SK-N-SH (cell line): ENCODE results near the gene MCCC1. TPM values are rescaled to one million over a fixed set of nuclear protein-coding genes. Genes with fewer than 3 reads are reported as not detected.

ENCODE experiments used
- CTCF ChIA-PET: fragments of 300-600, 350-600 bp; formaldehyde crosslinking; extraction: SDS; loops from one replicate; lab custom pipeline; 2021; lab: Yijun Ruan, JAX
- POLR2A ChIA-PET: fragments of 350-600 bp; sonication (Branson Sonifier 250); formaldehyde crosslinking; extraction: SDS; loops from one replicate; lab custom pipeline; 2020; ENCODE audit warnings: antibody characterized with exemption, inconsistent platforms; lab: Yijun Ruan, JAX
- DNase-seq: peaks from one replicate; pipeline ENCODE4 v3.0.0; 2012
- H2AFZ ChIP-seq: fragments of 200-600 bp; sonication (generic); 2 replicates; pipeline ENCODE4 v1.8.1; 2016; ENCODE audit warnings: antibody characterized with exemption, mild to moderate bottlenecking, low read depth
- H3F3A ChIP-seq: fragments of 200-600 bp; sonication (generic); replicated peaks from 2 replicates; pipeline ENCODE3; 2016; ENCODE audit warnings: antibody characterized with exemption, mild to moderate bottlenecking; ENCODE audit not compliant: insufficient read depth
- H3K27ac ChIP-seq, 2 experiments: fragments of 200-500 bp in 1 of 2; fragments of 200-600 bp in 1 of 2; sonication (Bioruptor generic) in 1 of 2; sonication (generic), shearing (Covaris generic) in 1 of 2; 2 replicates each; pipeline versions ENCODE4 v1.5.1 to v1.6.1; 2014 to 2016; ENCODE audit warnings: low read depth in 2 of 2, inconsistent platforms in 1 of 2, low read length in 1 of 2, mild to moderate bottlenecking in 1 of 2, mixed read lengths in 1 of 2
- H3K27me3 ChIP-seq: fragments of 200-600 bp; sonication (generic), shearing (Covaris generic); 2 replicates; pipeline ENCODE4 v1.6.1; 2016; ENCODE audit warnings: mixed run types; ENCODE audit not compliant: insufficient read depth
- H3K36me3 ChIP-seq, 2 experiments: fragments of 200-500 bp in 1 of 2; fragments of 200-600 bp in 1 of 2; sonication (Bioruptor generic) in 1 of 2; sonication (generic) in 1 of 2; replicated peaks in 1 of 2; 2 replicates each; pipeline versions ENCODE3 to v1.5.1; 2014 to 2016; ENCODE audit warnings: low read length in 1 of 2, mild to moderate bottlenecking in 1 of 2; ENCODE audit not compliant: insufficient read depth in 2 of 2, control insufficient read depth in 1 of 2
- H3K4me1 ChIP-seq, 2 experiments: fragments of 200-500 bp in 1 of 2; fragments of 200-600 bp in 1 of 2; sonication (Bioruptor generic) in 1 of 2; sonication (generic), shearing (Covaris generic) in 1 of 2; 2 replicates each; pipeline versions ENCODE4 v1.5.1 to v1.6.1; 2014 to 2016; ENCODE audit warnings: low read depth in 1 of 2, low read length in 1 of 2, mixed run types in 1 of 2; ENCODE audit not compliant: insufficient read depth in 2 of 2, control insufficient read depth in 1 of 2
- H3K4me2 ChIP-seq: fragments of 200-600 bp; sonication (generic), shearing (Covaris generic); 2 replicates; pipeline ENCODE4 v1.6.1; 2017; ENCODE audit warnings: mixed run types
- H3K4me3 ChIP-seq, 2 experiments: fragments of 200-500 bp in 1 of 2; fragments of 200-600 bp in 1 of 2; sonication (Bioruptor generic) in 1 of 2; sonication (generic), shearing (Covaris generic) in 1 of 2; 2 replicates each; pipeline versions ENCODE4 v1.5.1 to v1.8.1; 2014 to 2016; ENCODE audit warnings: low read depth in 2 of 2, inconsistent platforms in 1 of 2, low read length in 1 of 2, mild to moderate bottlenecking in 1 of 2, mixed read lengths in 1 of 2, moderate library complexity in 1 of 2
- H3K79me2 ChIP-seq: fragments of 200-600 bp; sonication (generic); 2 replicates; pipeline ENCODE4 v1.8.1; 2017; ENCODE audit warnings: mild to moderate bottlenecking; ENCODE audit not compliant: insufficient read depth
- H3K9ac ChIP-seq: fragments of 200-600 bp; sonication (generic); 2 replicates; pipeline ENCODE4 v1.6.1; 2017; ENCODE audit warnings: mixed run types
- H3K9me2 ChIP-seq: fragments of 200-600 bp; sonication (generic); 2 replicates; pipeline ENCODE4 v1.6.1; 2017; ENCODE audit warnings: mixed run types
- H3K9me3 ChIP-seq: fragments of 200-600 bp; sonication (generic); 2 replicates; pipeline ENCODE4 v1.6.1; 2017; ENCODE audit warnings: mixed run types, mild to moderate bottlenecking, moderate library complexity
- H4K20me1 ChIP-seq: fragments of 200-600 bp; sonication (generic); 2 replicates; pipeline ENCODE4 v1.6.1; 2017; ENCODE audit warnings: mild to moderate bottlenecking, mixed run types; ENCODE audit not compliant: insufficient read depth
- CHD2 ChIP-seq: fragments of 150-350 bp; IDR thresholded peaks from 2 replicates; pipeline ENCODE4 v1.6.1; 2018; ENCODE audit warnings: low read length; ENCODE audit not compliant: partially characterized antibody
- CTCF ChIP-seq: fragments of 200-600 bp; sonication (generic); IDR thresholded peaks from 2 replicates; pipeline ENCODE4 v1.6.1; 2017; ENCODE audit warnings: antibody characterized with exemption, mild to moderate bottlenecking, moderate library complexity
- FOXJ3 ChIP-seq: sonication (generic); formaldehyde crosslinking; IDR thresholded peaks from 2 replicates; pipeline ENCODE4 v1.5.1; 2020; ENCODE audit warnings: mild to moderate bottlenecking, missing genetic modification reagents
- MXI1 ChIP-seq: IDR thresholded peaks from 2 replicates; pipeline ENCODE4 v1.6.1; 2012; ENCODE audit warnings: mild to moderate bottlenecking, low read depth, low read length, improper control_type of control experiment
- NFIC ChIP-seq: IDR thresholded peaks from 2 replicates; pipeline ENCODE4 v1.4.0; 2012; ENCODE audit warnings: borderline replicate concordance
- PBX3 ChIP-seq: IDR thresholded peaks from 2 replicates; pipeline ENCODE4; 2012
- RAD21 ChIP-seq: IDR thresholded peaks from 2 replicates; pipeline ENCODE4 v1.6.1; 2012; ENCODE audit warnings: mild to moderate bottlenecking, low read length
- RXRA ChIP-seq: IDR thresholded peaks from 2 replicates; pipeline ENCODE4 v1.4.0; 2012; ENCODE audit warnings: low read depth, mild to moderate bottlenecking, borderline replicate concordance
- TAF1 ChIP-seq: IDR thresholded peaks from 2 replicates; pipeline ENCODE4 v1.6.1; 2012; ENCODE audit warnings: low read depth, mild to moderate bottlenecking, low read length, moderate library complexity, borderline replicate concordance
- TCF12 ChIP-seq: IDR thresholded peaks from 2 replicates; pipeline ENCODE4 v1.4.0; 2012
- TEAD4 ChIP-seq: IDR thresholded peaks from 2 replicates; pipeline ENCODE4 v1.4.0; 2012; ENCODE audit warnings: mild to moderate bottlenecking, borderline replicate concordance; ENCODE audit not compliant: insufficient read depth
- USF1 ChIP-seq: IDR thresholded peaks from 2 replicates; pipeline ENCODE4 v1.4.0; 2012; ENCODE audit warnings: low read depth, borderline replicate concordance
- WGBS: methylation state at CpG from one replicate; pipeline ENCODE4 v1.1.6; 2017; ENCODE audit warnings: low lambda C conversion rate; 5-methylcytosine and 5-hydroxymethylcytosine counted together
- polyA plus RNA-seq, 3 experiments: library from polyadenylated mRNA; depleted of rRNA; stranded (reverse); fragments of >200 nt; gene quantifications; 2 replicates each; pipeline ENCODE4 v1.2.3, GENCODE V29; 2012
- TF ChIP-seq, protein P1 (sequence below): IDR thresholded peaks from 2 replicates; pipeline ENCODE4 v1.4.0; 2012; ENCODE audit warnings: low read depth, borderline replicate concordance
- TF ChIP-seq, protein P2 (sequence below): fragments of 150-350 bp; IDR thresholded peaks from 2 replicates; pipeline ENCODE4 v1.6.1; 2017; ENCODE audit warnings: antibody characterized with exemption, low read length, low read depth, borderline replicate concordance

MCCC1 gene
- polyA plus RNA-seq, 1 of the 3 experiments (the other 2 are of a cell fraction), result 15.4 TPM

DNA sequence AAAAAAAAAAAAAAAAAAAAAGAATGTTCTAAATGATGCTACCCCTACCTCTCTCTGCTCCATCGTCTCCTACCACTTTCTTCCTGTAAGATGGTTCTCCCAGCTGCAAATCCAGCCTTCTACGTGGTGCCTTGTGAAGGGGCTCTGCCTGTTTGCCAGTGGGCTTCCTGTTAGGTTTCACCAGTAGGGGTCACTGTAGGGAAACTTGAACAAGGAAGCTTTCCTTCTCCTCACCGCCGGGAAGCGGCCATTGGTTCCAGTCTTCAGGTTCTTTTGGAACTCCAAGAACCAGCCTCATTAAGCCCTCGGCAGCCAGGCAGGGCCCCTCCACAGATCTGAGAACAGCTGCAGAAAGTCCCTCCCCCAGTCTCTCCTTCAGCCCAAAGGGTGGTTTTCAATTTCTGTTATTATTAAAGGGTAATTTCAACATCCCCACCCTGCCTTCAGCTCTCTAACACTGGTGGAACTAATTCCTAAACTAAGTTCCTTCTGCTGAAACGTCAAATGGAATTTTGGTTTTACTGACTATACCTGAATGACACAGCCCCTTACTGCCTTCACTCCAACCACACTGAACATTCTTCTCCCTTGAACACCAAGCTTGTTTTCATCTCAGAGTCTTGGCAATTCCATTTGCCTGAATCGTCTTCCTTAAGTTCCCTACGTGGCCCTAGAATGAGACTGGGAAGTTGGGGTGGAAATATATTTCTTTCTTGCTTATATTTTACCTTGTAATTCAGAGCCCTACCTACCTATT, 13.5 kb downstream of the MCCC1 start:
- 82% methylated on average over 9 of the region's 9 CpGs for WGBS
- Histone ChIP-seq H3K4me3 (no peak overlapping the region), H2AFZ (no peak overlapping the region), H3F3A (no peaks in the 10 kb centered on the region), H3K4me1 (no peaks in the 10 kb centered on the region), H3K79me2 (no peaks in the 10 kb centered on the region), H3K4me2 (no peak overlapping the region), H4K20me1 (no peaks in the 10 kb centered on the region), H3K9ac (no peak overlapping the region), H3K9me3 (no peaks in the 10 kb centered on the region), H3K27me3 (no peaks in the 10 kb centered on the region), H3K9me2 (no peaks in the 10 kb centered on the region), H3K36me3 (peaks cover 29 to 33% of the 10 kb centered on the region in 2 experiments), H3K27ac (no peak overlapping the region)
- TF ChIP-seq RAD21, result peak; percentile 42
- no peak for TF ChIP-seq RXRA
- TF ChIP-seq, protein P1, sequence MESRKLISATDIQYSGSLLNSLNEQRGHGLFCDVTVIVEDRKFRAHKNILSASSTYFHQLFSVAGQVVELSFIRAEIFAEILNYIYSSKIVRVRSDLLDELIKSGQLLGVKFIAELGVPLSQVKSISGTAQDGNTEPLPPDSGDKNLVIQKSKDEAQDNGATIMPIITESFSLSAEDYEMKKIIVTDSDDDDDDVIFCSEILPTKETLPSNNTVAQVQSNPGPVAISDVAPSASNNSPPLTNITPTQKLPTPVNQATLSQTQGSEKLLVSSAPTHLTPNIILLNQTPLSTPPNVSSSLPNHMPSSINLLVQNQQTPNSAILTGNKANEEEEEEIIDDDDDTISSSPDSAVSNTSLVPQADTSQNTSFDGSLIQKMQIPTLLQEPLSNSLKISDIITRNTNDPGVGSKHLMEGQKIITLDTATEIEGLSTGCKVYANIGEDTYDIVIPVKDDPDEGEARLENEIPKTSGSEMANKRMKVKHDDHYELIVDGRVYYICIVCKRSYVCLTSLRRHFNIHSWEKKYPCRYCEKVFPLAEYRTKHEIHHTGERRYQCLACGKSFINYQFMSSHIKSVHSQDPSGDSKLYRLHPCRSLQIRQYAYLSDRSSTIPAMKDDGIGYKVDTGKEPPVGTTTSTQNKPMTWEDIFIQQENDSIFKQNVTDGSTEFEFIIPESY, result no peak
- TF ChIP-seq CTCF, result peak; percentile 57
- peak; percentile 47 for DNase-seq
- POLR2A ChIA-PET, result no interaction called here
- CTCF ChIA-PET, result interaction anchor here (0.7 to 4.0 kb wide), 12 partner anchors 8 to 294 kb away, joined by 3 to 34 read pairs (median 4); partner anchors contain the start of genes B3GNT5 and MCCC1

- H2AFZ ChIP-seq, result no peak overlapping the region
- TF ChIP-seq, protein P2, sequence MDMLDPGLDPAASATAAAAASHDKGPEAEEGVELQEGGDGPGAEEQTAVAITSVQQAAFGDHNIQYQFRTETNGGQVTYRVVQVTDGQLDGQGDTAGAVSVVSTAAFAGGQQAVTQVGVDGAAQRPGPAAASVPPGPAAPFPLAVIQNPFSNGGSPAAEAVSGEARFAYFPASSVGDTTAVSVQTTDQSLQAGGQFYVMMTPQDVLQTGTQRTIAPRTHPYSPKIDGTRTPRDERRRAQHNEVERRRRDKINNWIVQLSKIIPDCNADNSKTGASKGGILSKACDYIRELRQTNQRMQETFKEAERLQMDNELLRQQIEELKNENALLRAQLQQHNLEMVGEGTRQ, result no peak
- TF ChIP-seq CHD2 (no peak), FOXJ3 (no peak), NFIC (no peak), MXI1 (no peak), TCF12 (no peak), USF1 (no peak), TEAD4 (no peak), TAF1 (no peak), PBX3 (no peak), RXRA (no peak), CTCF (no peak)
Measured at GRCh38 chr3:183082355-183082915, 16.9 kb downstream of the MCCC1 start.

More at GRCh38 chr3:183082355-183082915, 16.9 kb downstream of the MCCC1 start:
- WGBS, result 95% methylated on average over 9 of the region's 9 CpGs
- H3K4me3 ChIP-seq, result no peak overlapping the region
- H4K20me1 ChIP-seq, result no peaks in the 10 kb centered on the region
- H3K27ac ChIP-seq, result no peak overlapping the region
- no peak for DNase-seq
- no peak overlapping the region for H3K9ac ChIP-seq
- no peaks in the 10 kb centered on the region for H3K27me3 ChIP-seq
- POLR2A ChIA-PET, result no interaction called here
- peaks cover 16 to 36% of the 10 kb centered on the region in 2 experiments for H3K36me3 ChIP-seq
- H3F3A ChIP-seq, result no peaks in the 10 kb centered on the region
- CTCF ChIA-PET, result interaction anchor here (1.8 to 2.2 kb wide), 2 partner anchors 13 to 102 kb away, joined by 4 to 5 read pairs; no protein-coding TSS in a partner anchor
- H3K4me2 ChIP-seq, result no peak overlapping the region
- no peaks in the 10 kb centered on the region for H3K79me2 ChIP-seq
- H3K9me2 ChIP-seq, result no peaks in the 10 kb centered on the region
- H3K4me1 ChIP-seq, result no peaks in the 10 kb centered on the region
- no peaks in the 10 kb centered on the region for H3K9me3 ChIP-seq
